GM12878 (cell line): ENCODE measurements around the gene SMURF1.

Source experiments
- BRCA1 ChIP-seq: IDR thresholded peaks from 2 replicates; pipeline ENCODE4 v1.6.1; 2011; ENCODE audit warnings: low read depth, low read length, improper control_type of control experiment
- CREB1 ChIP-seq: IDR thresholded peaks from 2 replicates; pipeline ENCODE4 v1.6.1; 2012; ENCODE audit warnings: low read depth, mild to moderate bottlenecking, inconsistent platforms
- CTCF ChIP-seq, 3 experiments: IDR thresholded peaks in 2 of 3; conservative IDR thresholded peaks in 1 of 3; 2 replicates each; pipeline ENCODE4 v1.5.1; 2011; ENCODE audit warnings: low read depth in 3 of 3, low read length in 3 of 3, mild to moderate bottlenecking in 3 of 3, control low read depth in 2 of 3, moderate library complexity in 2 of 3, inconsistent platforms in 1 of 3, mixed read lengths in 1 of 3; ENCODE audit not compliant: control insufficient read depth in 2 of 3, insufficient read depth in 1 of 3; ENCODE audit errors: extremely low read depth in 1 of 3
- KAT2A ChIP-seq: conservative IDR thresholded peaks from 2 replicates; pipeline ENCODE4 v1.6.1; 2011; ENCODE audit warnings: low read depth, low read length; ENCODE audit not compliant: control insufficient read depth
- RAD21 ChIP-seq: IDR thresholded peaks from 2 replicates; pipeline ENCODE4 v1.6.1; 2011; ENCODE audit warnings: mild to moderate bottlenecking, low read depth, low read length, moderate library complexity; ENCODE audit not compliant: insufficient read depth
- STAT3 ChIP-seq: IDR thresholded peaks from 2 replicates; pipeline ENCODE4 v1.6.1; 2011; ENCODE audit warnings: low read depth, low read length, improper control_type of control experiment

- no peak for TF ChIP-seq STAT3
- no peak for TF ChIP-seq CREB1
- no peak for TF ChIP-seq BRCA1
- TF ChIP-seq CTCF (IDR thresholded peaks at IDR 0.05 in 2 of 3, conservative IDR thresholded peaks at IDR 0.05 in 1 of 3; ENCODE audit: control insufficient read depth in 2 of 3, extremely low read depth in 1 of 3, insufficient read depth in 1 of 3, low read depth in 3 of 3, low read length in 3 of 3): no peak
- TF ChIP-seq RAD21: no peak
- TF ChIP-seq KAT2A: no peak
These were observed 28.5 kb downstream of the SMURF1 start for GRCh38 chr7:99115379-99115778.
